NCI-H2171 treated with DMSO at 0.1 percent for 48 hours (cell line): ENCODE results near the gene CLDN24.
"Not testable (repeated sequence)": the region's sequence is repeated elsewhere in the genome, so short reads cannot be mapped to it uniquely, and the experiment has no call there.

Experiments
- DNase-seq: peaks from one replicate; lab custom pipeline; 2025; lab: John Stamatoyannopoulos, UW

Gene CLDN24

DNA sequence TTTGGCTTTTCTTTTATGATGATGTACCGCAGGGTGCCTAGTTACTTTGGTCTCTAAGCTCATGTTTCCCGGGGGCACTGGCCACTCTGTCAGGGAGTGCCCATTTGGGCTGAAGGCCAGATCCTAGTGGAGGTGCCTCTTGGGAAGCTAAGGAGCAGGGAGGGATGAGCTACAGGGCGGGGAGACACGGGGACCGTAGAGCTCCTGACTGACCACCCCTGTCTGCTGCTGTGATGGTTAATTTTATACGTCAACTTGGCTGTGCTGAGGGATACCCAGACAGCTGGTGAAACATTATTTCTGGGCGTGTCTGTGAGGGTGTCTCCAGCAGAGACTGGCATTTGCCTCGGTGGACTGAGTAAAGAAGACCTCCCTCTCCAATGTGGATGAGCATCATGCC, 24.9 kb upstream of the CLDN24 start:
- DNase-seq = no peak

- DNase-seq = no peak
Observed at GRCh38 chr4:183345261-183345660, 23.0 kb upstream of the CLDN24 start.

DNA sequence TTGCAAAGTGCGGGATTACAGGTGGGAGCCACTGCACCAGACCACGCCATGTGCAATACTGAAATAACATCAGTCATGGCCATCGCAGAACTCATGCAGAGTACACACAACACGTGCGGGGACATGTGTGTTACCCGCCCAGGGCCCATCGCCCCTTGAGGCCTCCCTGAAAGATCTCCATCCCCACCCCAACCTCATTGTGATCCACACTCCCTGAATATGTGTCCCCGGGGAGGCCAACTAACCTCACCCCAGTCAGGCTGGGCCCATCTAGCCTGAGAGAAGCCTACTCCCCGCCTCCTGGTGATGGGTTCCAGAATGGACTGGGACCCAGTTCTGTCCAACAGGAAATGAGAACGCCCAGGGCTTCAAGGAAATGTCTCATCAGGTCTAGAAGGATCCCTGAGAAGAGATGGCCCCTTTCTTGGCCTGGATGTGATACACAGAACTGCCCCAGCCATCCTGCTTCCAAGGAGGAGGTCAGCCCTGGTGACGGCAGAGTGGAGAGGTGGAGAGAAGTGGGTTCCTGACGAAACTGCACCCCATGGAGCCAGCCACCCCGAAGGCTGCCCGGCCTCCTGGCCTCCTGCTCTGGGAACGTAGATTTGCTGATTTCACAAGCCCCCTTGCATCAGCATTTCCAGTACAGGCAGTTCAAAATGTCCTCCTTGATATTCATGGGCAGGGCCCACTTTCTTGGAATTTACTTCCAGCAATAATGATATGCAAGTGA, 22.5 kb upstream of the CLDN24 start:
- no peak for DNase-seq

- DNase-seq = no peak
Observed at GRCh38 chr4:183343730-183344129, 21.5 kb upstream of the CLDN24 start.

DNA sequence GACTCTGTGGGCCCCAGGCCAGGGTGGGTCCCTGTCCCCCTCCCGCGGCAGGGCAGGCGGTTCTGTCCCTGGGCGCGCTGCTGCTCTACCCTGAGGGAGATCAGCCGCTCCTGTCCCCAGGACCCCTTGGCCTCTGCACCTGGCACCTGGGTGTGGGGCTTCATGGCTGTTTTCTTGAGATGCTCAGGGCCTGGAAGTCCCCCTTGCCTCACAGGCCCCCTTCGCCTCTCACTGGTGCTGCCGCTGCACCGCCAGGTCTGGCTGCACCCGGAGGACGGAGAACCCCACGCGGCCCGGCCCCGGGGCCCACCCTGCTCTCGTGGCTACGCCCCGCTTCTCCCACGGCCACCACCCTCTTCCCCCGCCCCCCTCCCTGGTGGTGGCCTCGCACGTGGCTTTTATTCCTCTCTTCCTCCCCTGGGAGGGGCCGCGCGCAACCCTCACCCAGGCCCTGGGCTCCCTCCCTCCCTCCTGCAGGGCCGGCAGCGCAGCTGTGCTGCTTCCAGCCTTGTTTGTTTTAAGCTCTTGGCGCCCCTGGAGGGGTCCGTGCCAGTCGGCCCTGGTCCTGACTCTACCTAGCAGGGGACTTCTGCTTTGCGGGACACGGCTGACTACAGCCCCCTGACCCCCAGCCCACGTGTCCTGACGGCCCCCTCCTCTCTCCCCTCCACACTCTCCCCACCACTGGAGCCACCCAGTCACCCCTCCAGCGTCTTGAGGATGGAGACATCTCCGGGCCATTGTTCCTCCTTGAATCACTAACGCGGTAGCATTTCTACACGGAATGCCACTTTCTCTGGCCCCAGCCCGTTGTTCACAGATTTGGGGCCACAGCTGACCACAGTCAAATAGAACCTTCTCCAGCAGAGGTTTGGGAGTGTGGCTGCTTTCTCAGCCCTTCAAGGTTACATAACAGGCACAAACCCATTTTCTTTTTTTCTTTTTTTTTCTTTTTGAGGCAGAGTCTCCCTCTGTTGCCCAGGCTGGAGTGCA, 20.6 kb upstream of the CLDN24 start:
- DNase-seq = no peak

GRCh38 chr4:183337833-183338232, 15.6 kb upstream of the CLDN24 start:
- no peak for DNase-seq

- no peak for DNase-seq
Observed at GRCh38 chr4:183337349-183337748, 15.1 kb upstream of the CLDN24 start.

DNA sequence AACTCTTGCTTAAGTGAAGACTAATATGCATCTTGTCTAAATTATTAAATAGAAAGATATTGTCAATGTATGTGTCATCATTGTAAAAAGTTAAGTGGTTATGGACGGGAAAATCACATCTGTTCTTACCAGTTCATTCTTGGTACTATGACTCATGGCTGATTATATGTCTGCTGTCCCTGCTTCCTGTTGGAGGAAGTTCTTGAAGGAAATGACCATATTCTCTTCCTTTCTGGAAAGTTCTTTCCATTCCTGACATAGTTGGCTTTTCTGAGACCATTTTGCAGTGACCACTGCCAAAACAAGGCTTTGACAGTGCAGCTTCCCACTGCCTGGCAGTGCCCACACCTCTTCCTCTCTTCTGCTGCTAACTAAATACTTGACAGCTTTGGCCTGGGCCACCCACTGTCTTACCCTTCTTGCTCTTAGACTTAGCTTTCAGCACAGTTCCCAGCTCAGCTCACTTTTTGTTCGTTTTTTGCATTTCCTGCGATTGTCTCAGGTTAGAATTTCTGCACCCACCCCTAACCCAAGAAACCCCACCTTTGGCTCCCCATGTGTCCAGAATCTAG, 13.2 kb upstream of the CLDN24 start:
- no peak for DNase-seq

GRCh38 chr4:183333983-183334382, 11.8 kb upstream of the CLDN24 start:
- DNase-seq = no peak

GRCh38 chr4:183333202-183333601, 11.0 kb upstream of the CLDN24 start:
- no peak for DNase-seq

DNA sequence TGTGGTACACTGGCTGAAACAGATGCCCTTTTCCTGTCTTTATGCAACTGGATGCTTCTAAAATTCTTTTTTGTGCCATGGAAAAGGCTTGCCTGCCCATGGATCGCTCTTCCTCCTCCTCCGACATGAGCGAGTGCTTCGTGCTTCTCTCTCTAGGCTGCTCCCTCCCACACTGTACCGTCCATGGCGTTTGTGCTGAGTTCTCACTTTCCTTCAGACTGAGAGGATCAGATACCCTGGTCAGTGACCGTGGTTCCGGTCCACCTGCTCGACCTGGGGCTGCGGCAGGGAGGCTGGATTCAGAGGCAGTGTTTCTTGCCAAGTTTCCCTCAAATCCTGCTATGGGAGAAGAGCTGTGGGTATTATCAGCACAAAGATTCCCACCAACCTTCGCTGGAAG, 10.2 kb upstream of the CLDN24 start:
- no peak for DNase-seq

DNA sequence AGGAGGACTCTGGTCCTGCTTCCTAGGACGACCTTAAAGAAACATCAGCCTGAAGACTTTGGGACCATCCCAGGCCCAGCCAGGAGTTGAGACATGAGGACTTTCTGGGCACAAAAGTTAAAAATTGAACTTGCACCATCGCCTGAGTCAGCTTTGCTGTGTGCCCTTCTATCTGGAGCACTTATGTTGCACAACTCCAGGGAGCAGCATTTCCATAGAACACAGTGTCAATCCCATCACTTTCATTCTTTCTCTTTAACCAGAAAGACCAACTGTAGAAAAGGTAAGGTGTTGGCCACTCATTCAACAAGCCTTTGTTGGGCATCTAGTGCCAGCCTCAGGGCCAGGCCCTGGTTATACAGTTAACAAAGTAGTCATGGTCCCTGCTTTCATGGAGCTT, 8.6 kb upstream of the CLDN24 start:
- no peak for DNase-seq

DNA sequence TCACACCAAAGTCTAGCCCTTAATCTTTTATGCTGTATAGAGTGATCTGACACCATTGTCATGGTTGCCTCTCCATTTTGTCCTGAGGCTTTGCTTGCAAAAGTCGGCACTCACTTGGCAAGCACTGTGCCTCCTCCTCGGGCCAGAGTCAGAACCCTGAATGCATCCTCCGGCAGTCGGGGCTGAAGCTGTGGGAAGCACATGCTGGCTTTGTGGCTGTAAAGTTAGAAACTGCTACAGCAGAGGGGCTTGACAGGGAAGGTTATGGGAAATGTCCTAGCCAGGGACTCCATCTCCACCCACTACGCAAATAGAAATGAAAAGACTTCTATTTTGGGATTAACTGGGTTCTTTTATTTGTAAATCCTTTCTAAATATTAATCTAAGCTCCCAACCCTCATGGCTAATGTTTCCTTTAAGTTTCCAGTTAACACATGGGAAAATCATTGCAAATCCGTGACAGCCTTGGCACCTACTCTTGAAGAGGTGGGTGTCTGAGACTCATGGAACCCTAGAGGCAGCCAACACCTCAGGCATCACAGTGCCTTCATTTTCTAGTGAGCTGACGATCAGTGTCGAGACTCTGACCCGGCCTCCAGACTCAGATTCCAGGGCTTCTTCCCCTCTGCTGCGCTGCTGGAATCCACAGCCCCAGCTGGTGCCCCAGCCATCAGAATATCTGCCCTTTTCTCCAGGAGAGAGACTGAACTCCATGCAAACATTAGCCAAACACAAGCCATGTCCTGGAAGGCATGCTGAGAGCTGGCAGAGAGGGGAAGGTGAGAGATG, 7.9 kb upstream of the CLDN24 start:
- DNase-seq = no peak

GRCh38 chr4:183329244-183329643, 7.0 kb upstream of the CLDN24 start:
- DNase-seq = no peak

DNA sequence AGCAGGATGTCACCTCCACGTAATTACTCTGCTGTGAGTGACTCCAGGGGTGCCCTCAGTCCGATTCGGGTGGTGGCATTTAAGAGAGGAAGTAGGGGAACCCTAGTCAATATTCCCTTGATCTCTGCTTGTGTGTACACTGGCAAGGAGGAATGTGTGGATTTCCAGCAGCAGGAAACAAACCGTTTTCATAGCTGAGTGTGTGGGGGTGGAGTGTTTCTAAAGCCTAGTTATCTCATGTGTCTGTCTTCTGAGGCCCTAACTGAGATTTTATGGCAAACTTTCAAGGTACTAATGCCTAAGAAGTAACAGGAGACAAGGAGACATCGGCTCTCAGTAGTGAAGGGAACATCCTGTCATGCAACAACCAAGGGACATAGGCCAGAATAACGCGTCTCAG, 6.6 kb upstream of the CLDN24 start:
- no peak for DNase-seq

- no peak for DNase-seq
Observed at GRCh38 chr4:183327827-183328226, 5.6 kb upstream of the CLDN24 start.

DNA sequence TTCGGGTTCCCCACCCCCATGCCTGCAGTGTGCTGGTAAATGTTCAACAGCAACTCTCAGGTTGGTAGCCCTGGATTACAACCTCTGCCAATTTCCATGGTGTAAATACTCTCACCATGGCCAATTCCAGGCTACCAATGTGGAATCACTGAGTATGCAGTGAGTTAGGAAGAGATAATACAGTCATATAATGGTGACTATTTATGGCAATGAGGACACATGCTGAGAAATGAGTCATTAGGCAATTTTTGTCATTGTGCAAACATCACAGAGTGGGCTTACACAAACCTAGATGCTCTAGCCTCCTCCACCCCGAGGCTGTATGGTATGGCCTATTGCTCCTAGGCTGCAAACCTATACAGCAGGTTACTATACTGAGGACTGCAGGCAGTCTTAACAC, 4.6 kb upstream of the CLDN24 start:
- DNase-seq = no peak

DNA sequence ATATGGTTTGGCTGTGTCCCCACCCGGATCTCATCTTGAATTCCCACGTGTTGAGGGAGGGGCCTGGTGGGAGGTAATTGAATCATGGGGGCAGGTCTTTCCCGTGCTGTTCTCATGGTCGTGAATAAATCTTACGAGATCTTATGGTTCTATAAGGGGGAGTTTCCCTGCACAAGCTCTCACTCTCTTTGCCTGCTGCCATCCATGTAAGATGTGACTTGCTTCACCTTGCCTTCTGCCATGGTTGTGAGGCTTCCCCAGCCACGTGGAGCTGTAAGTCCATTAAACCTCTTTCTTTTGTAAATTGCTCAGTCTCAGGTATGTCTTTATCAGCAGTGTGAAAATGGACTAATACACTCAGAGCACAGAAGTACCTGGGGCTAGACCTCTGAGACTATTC, 4.2 kb upstream of the CLDN24 start:
- DNase-seq = not testable (repeated sequence)

GRCh38 chr4:183324619-183325018, 2.4 kb upstream of the CLDN24 start:
- no peak for DNase-seq

- not testable (repeated sequence) for DNase-seq
Observed at GRCh38 chr4:183324056-183324455, 1.8 kb upstream of the CLDN24 start.

DNA sequence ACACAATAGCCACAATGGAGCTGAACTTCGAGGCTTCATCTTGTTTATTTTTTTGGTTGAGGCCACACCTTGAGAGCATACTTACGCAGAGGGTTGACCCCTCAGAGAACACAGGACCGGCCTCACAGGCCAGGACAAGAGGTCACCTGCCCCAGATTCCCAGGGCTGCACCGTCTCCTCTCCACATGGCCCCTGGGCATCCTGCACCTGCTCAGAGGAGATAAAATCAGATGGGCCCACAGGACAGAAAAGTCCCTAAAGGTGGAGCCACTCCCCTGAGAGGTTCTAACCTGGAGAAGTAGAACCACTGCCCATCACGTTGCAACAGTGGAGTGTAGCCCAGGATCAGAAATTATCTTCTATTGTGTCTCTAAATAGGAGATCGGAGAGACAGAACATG, 1.1 kb upstream of the CLDN24 start:
- DNase-seq = no peak

- no peak for DNase-seq
Observed at GRCh38 chr4:183321516-183321915, 710 bp downstream of the CLDN24 start.
